Measurements from ENCODE around the gene AFG3L2.

GRCh38 chr18:12374401-12374800 lies 2.6 kb downstream of the AFG3L2 start:
- no peak for TF ChIP-seq CTCF (IDR thresholded peaks at IDR 0.05)
- TF ChIP-seq POLR2AphosphoS5 (IDR thresholded peaks at IDR 0.05), result no peak
- no peak for TF ChIP-seq POLR2A (IDR thresholded peaks at IDR 0.05)
